ENCODE results near the gene SH3RF1. TPM values are rescaled to one million over a fixed set of nuclear protein-coding genes. Genes with fewer than 3 reads are reported as not detected.

Gene SH3RF1
- total RNA-seq, 1 donor from 2014 or later = 21.6 TPM

GRCh38 chr4:169117591-169118081, 153.1 kb downstream of the SH3RF1 start:
- no peaks in the 10 kb centered on the region for H3K9me3 Mint-ChIP-seq
- no peak overlapping the region for H3K4me3 Mint-ChIP-seq
- no peak for TF ChIP-seq CTCF (conservative IDR thresholded peaks at IDR 0.05)
- H3K36me3 Mint-ChIP-seq = peaks cover 53% of the 10 kb centered on the region
- peaks cover 24% of the 10 kb centered on the region for H3K4me1 Mint-ChIP-seq (ENCODE audit: unreplicated experiment)
- no peak overlapping the region for H3K27ac Mint-ChIP-seq
- DNase-seq (ENCODE audit: extremely low spot score, unreplicated experiment) = no peak
- H3K27me3 Mint-ChIP-seq = no peaks in the 10 kb centered on the region

- TF ChIP-seq CTCF (conservative IDR thresholded peaks at IDR 0.05) = no peak
- H3K27me3 Mint-ChIP-seq = no peaks in the 10 kb centered on the region
- no peak for DNase-seq (ENCODE audit: extremely low spot score, unreplicated experiment)
- H3K9me3 Mint-ChIP-seq = no peaks in the 10 kb centered on the region
- peaks cover 56% of the 10 kb centered on the region for H3K36me3 Mint-ChIP-seq
- peaks cover 13% of the 10 kb centered on the region for H3K4me1 Mint-ChIP-seq (ENCODE audit: unreplicated experiment)
- peak overlapping the region; percentile 46 for H3K27ac Mint-ChIP-seq
- no peak overlapping the region for H3K4me3 Mint-ChIP-seq
Observed at GRCh38 chr4:169116270-169116901, 154.4 kb downstream of the SH3RF1 start.

- DNase-seq (ENCODE audit: extremely low spot score, unreplicated experiment) = no peak
- H3K9me3 Mint-ChIP-seq = no peaks in the 10 kb centered on the region
- no peaks in the 10 kb centered on the region for H3K27me3 Mint-ChIP-seq
- no peak overlapping the region for H3K4me3 Mint-ChIP-seq
- H3K27ac Mint-ChIP-seq = peak overlapping the region; percentile 46
- peaks cover 53% of the 10 kb centered on the region for H3K36me3 Mint-ChIP-seq
- H3K4me1 Mint-ChIP-seq (ENCODE audit: unreplicated experiment) = peaks cover 8% of the 10 kb centered on the region
- no peak for TF ChIP-seq CTCF (conservative IDR thresholded peaks at IDR 0.05)
Observed at GRCh38 chr4:169115897-169116254, 154.9 kb downstream of the SH3RF1 start.

GRCh38 chr4:169115144-169115896, 155.4 kb downstream of the SH3RF1 start:
- Mint-ChIP-seq H3K27ac (peak overlapping the region; percentile 46), H3K9me3 (no peaks in the 10 kb centered on the region), H3K36me3 (peaks cover 53% of the 10 kb centered on the region), H3K4me3 (no peak overlapping the region), H3K27me3 (no peaks in the 10 kb centered on the region), H3K4me1 (ENCODE audit: unreplicated experiment) (peaks cover 8% of the 10 kb centered on the region)
- no peak for DNase-seq (ENCODE audit: extremely low spot score, unreplicated experiment)
- no peak for TF ChIP-seq CTCF (conservative IDR thresholded peaks at IDR 0.05)

- Mint-ChIP-seq H3K4me3 (no peak overlapping the region), H3K4me1 (ENCODE audit: unreplicated experiment) (peaks cover 8% of the 10 kb centered on the region), H3K27me3 (no peaks in the 10 kb centered on the region), H3K36me3 (peaks cover 54% of the 10 kb centered on the region), H3K27ac (no peak overlapping the region), H3K9me3 (no peaks in the 10 kb centered on the region)
- DNase-seq (ENCODE audit: extremely low spot score, unreplicated experiment) = no peak
- TF ChIP-seq CTCF (conservative IDR thresholded peaks at IDR 0.05) = no peak
Observed at GRCh38 chr4:169114341-169114974, 156.3 kb downstream of the SH3RF1 start.

Data from type B pancreatic cell (in vitro differentiated cells).